PC-9 (cell line): ENCODE data around the gene UXS1.

Source experiments
- CTCF ChIP-seq: fragments of 200-600 bp; sonication (generic); conservative IDR thresholded peaks from 2 replicates; pipeline ENCODE4 v1.6.1; 2017; ENCODE audit warnings: mixed run types, antibody characterized with exemption, mild to moderate bottlenecking, moderate library complexity
- EZH2 ChIP-seq: fragments of 200-600 bp; sonication (generic); IDR thresholded peaks from 2 replicates; pipeline ENCODE4 v1.8.0; 2017; ENCODE audit warnings: antibody characterized with exemption, low read depth

DNA sequence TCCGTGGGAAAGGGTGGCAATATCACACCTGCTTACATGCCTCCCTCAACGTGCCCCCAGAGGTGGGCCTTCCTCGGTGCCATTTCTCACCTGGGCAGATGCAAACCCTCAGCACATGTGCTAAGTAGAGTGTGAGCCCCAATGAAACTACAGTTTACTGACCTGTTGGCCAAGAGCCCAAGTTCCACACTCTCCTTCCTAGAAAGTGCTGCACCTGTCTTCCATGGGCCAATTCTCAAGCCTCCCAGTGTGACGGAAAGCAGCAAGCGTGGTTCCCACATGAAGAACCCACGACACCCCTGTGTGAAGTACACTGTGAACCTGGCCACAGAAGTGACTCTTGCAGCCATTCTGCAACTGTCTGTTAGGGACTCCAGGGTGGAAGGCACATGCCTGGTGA lies 73.7 kb downstream of the UXS1 start:
- TF ChIP-seq CTCF (no peak), EZH2 (no peak)
